ENCODE data around the gene HECTD2.
A peak's percentile ranks its signal among the peaks of the same experiment; 100 is the strongest.
"Not testable (repeated sequence)": the region's sequence is repeated elsewhere in the genome, so short reads cannot be mapped to it uniquely, and the experiment has no call there.

The HECTD2 gene

DNA sequence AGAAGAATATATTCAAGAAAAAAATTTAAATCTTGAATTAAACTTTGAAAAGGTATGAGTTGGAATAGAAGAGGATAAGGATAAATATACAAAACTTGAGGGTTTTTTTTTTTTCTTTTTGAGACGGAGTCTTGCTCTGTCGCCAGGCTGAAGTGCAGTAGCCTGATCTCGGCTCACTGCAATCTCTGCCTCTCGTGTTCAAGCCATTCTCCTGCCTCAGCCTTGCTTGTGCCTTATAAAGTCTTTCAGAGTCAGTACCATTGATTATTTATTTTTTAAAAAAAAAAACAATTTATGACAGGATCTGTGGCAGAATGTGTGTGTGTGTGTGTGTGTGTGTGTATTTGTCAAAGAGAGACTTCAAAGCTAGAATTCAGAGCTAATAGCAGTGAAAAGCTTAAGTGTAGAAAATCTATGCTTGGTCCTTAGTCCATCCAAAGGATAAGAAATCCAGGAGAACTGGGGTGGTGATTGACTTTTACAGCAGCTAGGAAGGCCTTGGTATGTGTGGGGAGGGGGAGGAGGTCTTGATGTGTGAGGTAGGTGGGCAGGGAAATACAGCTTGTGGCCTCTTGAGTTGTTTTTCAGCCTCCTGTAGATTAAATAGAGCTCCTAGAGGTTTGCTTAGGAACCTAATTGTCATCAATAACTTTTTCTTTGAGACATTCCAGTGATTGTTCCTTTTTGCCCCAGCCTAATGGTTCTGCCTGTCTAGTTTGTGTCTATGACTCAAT lies 2.4 kb downstream of the HECTD2 start:
- no peak for DNase-seq

DNA sequence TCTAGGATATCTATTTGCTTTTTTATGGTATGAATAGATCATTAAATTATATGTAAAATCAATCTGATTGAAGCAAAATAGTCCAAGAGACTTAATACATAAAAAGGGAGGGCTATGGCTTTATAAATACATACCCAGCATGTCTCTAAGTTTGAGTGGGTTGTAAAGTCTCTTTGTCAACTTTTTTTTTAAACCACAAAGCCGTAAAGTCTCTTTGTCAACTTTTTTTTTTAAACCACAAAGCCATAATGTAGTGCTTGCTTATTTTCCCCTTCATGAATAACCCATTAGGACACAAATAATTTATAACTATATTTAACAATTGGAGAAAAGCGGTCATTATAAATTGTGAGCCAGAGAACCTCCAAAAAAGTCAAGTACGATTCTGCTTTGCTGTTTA lies 5.7 kb downstream of the HECTD2 start:
- peak; percentile 33 for DNase-seq

DNA sequence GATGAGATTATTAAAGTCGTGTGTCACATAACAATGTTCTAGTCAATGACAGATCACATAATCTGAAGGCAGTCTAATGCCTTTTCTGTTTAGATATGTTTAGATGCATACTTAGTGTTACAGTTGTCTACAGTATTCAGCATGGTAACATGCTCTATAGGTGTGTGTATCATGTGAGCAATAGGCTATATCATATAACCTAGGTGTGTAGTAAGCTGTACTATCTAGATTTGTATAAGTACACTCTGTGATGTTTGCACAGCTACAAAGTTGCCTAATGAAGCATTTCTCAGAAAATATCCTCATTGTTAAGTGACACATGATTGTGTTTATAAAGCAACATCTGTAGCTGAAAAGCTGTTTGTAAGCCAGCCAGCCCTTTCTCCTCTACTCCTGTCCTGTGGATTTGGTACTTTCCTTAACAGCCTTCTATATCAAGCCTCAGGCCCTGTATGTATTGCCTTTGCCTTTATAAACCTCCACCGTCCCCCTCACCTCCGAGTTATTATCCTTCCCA lies 6.3 kb downstream of the HECTD2 start:
- DNase-seq, result peak; percentile 0

DNA sequence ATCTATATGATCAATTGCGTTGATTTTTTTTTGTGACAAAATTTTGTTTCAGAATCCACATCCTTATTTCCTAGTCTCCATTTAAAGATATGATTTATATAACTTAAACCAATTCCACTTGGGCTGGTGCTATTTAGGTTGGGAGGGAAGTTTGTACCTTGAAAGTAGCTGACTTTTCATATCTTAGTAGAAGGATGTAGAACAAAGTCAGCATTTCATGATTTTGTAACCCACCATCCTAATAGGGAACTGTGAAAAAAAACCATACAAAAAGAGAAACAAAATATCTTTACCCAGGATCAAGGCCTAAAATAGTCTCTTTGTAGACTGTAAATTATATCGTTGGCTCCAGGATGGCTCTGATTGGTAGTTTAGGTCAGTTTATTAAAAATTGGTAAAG lies 8.3 kb downstream of the HECTD2 start:
- no peak for DNase-seq

DNA sequence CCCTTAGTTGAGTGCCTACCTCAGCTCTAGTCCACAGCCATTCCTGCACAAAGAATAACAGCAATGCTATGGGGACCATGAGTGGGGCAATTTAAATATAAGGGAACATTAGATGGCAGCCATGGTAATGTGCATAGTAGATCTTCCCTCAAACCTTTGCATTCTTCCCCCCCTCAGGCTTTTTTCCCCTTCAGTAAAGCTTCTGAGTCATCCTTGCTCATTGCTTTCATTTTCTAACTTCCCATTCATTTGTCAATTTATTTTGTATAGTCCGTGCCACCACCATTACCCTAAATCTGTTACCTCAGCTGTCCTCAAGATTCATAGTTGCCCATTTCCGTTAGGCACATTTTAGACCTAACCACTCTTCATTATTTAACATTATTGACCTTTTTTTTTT lies 10.7 kb downstream of the HECTD2 start:
- DNase-seq, result no peak

DNA sequence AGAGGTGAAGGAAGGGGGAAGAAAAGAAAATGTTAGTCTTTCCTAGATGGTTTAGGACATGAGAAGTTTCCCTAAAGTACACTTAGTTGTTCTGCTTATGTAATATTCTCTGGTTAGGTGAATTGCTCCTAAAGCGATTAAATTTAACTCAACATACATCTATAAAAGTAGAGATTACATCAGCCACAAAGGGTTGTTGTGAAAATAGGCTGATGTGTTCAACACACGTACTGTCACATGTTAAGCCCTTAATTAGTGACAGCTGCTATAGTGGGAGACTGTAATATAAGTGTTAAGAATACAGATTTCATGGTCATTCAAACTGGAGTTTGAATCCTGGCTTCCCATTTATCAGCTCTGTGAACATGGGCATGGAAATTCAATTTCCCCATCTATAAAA lies 12.8 kb downstream of the HECTD2 start:
- DNase-seq, result no peak

DNA sequence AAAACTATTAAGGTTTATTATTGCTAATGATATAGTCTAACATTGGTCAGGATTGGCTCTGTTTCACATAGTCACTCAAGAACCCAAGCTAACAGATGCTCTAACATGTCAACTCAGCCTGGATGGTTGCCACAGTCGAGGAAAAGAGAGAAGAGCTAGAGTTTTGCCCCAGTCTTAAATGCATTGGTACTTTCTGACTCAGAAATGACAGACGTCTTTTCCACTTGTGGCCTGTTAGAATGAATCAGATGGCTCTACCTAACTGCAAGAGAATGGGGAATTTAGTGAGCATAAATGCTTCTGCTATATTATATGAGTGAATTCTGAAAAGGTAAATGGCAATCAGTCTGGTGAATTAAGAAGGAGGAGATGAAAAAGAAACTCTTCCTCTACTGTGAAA lies 13.9 kb downstream of the HECTD2 start:
- DNase-seq, result no peak

DNA sequence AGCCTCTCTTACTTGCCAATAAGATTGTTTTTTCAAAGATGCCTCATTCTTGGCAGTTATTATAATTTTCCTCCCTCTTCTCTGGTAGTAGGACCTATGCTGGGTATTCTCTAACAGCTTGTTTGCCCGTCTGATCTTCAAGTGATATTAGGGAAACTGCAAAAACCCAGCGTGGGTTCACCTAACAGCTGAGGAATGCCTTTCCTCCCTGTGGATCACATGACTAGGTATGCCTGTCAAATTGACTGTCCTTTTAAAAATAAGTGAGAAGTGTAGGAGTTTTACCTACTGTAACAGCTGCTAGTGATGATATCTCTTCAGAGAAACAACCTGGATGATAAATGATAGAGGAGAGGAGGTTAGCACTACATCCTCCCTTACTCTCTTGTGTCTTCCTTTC lies 22.0 kb downstream of the HECTD2 start:
- no peak for DNase-seq

DNA sequence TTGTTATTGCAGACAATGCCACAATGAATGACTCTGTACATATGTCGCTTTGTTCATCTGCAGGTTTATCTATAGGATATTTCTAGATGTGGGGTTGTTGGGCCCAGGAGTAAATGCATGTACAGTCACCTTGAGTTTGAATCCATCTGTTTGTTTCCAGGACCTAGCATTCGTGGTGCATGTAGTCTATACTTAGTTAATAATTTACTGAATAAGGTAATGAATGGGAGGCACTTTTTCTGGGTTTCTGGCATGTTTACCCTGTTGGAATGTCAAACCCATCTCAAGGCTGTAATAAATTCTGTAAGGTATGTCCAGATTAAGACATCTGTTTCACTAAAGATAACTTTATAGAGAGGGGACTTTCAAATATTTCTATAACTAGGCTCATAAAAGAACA lies 23.5 kb downstream of the HECTD2 start:
- DNase-seq, result no peak

DNA sequence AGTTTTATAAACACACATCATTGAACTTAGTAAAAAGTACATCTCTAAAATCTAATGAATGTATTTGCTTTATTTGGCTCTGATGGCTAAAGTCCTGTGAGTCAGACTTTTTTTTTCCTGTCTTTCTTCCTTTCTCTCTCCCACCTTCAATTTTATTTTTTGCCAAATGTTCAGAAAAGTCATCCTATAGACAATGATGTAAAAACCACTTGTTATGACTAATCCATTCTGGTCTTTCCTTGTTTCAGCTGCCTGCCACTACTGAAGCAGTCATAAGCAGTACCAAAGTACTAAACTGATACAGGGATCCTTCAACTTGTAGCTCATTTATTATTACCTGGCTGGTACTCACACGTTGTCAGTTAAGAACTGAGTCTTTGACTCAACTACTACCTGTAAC lies 23.9 kb downstream of the HECTD2 start:
- DNase-seq, result no peak

DNA sequence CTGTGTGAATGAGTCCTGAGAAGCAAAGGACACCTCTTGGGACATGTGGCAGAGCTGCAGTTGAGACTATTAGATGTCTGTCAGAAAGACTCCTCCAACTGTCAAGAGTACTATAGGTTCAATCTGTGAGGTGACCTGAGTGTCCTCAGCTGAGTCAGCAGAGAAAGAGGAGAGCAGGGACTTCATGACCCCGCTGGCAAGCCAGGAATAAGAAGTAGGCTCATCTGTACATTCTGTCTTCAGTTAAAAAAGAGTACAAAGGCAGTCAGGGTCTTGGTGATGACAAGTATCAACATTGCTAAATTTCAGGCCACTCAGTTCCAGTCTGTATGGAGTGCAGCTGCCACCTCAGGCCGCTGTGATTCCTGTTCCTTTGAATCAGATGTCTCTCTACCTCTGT lies 25.1 kb downstream of the HECTD2 start:
- DNase-seq, result no peak

DNA sequence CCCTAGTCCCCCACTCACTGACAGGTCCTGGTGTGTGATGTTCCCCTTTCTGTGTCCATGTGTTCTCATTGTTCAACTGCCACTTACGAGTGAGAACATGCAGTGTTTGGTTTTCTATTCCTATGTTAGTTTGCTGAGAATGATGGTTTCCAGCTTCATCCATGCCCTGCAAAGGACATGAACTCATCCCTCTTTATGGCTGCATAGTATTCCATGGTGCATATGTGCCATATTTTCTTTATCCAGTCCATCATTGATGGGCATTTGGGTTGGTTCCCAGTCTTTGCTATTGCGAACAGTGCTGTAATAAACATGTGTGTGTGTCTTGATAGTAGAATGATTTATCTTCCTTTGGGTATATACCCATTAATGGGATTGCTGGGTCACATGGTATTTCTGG lies 28.1 kb downstream of the HECTD2 start:
- not testable (repeated sequence) for DNase-seq

DNA sequence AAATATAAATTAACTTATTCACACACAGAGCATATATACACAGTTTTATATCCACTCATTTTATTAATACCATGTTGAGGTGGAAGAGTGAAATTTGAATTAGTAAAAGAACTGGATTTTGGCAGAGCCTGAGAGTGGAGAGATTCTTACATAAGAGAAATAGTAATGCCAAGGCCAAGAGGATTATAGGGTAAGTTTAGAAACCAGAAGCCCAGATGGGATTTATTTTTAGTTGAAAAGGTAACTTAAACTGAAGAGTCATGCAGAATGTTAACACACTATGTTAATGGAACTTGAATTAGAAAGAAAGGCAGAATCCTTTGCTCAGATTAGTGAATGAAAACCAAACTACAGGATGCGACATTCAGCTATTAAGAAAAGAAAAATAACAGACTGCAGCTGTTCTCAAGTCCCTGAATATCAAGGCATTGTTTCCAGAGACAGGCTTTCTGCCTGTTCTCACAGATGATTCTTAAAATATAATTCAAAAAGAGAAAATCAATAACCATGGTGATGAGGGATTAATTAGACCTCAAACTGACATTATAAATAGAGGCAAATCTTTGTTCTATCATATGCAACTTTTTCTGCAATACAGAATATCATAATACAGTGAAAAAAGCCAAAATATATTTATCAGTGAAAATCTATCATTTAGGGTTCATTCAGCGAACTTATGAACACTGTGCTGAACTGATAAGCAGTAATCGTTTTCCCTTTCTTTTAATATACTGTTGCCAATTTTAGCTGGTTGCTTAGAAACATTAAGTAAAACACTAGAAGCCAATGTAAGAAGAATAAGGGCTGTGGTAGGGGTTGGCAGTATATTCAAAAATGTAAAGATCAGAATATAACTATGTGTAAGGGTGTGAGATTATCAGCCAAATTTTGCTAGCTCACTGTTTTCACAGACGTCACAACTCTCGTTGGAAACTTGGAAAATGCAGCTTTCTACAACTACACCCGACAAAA lies 34.4 kb downstream of the HECTD2 start:
- DNase-seq, result no peak

DNA sequence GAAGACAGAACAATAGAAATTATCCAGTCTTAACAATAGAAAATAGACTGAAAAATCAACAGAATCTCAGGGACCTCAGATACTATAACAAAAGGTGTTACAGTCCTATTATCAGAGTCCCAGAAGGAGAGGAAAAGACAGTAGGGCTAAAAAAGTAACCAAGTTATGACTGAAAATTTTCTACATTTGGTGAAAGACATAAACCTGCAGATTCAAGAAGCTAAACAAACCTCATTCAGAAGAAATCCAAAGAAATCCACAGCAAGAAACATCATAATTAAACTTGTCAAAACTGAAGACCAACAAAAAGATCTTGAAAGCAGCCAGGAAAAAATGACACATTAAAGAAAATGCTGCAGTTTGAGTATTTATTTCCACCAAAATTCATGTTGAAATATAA lies 41.9 kb downstream of the HECTD2 start:
- no peak for DNase-seq

DNA sequence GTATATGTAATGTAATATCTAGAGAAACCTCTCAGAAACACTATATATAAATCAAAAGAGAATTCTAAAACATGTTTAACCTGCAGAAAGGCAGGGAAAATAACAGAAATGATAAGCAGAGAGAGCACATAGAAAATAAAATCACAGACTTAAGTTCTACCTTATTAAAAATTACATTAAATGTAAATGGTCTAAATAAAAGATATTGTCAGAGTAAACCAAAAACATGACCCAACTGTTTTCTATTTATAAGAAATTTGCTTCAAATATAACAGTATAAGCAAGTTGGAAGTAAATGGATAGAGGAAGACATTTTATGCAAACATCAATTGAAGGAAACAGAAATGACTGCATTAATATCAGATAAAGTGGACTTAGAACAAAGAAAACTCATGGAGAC lies 43.4 kb downstream of the HECTD2 start:
- no peak for DNase-seq

DNA sequence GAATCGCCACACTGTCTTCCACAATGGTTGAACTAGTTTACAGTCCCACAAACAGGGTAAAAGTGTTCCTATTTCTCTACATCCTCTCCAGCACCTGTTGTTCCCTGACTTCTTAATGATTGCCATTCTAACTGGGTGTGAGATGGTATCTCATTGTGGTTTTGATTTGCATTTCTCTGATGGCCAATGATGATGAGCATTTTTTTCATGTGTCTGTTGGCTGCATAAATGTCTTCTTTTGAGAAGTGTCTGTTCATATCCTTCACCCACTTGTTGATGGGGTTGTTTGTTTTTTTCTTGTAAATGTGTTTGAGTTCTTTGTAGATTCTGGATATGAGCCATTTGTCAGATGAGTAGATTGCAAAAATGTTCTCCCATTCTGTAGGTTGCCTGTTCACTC lies 45.0 kb downstream of the HECTD2 start:
- not testable (repeated sequence) for DNase-seq

DNA sequence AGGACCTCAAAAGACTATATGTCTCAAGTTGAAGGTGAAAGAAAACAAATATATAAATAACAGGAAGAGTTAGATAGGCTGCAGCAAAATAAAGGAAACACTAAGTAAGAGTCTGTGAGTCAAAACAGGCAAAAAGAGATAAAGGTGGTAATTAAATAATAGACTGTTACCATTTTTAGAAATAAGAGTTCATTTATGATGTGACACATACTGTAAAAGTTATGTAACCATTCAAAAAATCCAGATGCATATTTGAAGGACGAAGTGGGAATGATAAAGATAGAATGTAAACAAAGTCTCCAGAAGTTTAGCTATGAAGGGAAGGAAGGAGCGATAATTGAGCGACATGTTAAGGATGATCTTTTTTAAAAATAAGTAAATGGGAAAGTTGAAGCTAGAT lies 50.5 kb downstream of the HECTD2 start:
- DNase-seq, result no peak

DNA sequence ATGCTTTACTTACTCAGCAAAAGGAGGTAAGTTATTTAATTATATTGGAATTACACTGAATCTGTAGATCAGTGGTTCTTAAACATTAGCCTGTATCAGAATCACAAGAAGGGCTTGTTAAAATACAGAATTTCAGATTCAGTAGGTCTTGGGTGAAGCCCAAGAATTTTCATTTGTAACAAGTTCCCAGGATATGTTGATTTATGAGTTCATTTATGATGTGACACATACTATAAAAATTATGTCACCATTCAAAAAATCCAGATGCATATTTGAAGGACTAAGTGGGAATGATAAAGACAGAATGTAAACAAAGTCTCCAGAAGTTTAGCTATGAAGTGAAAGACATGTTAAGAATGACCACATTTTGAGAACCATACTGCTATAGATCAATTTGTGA lies 52.3 kb downstream of the HECTD2 start:
- no peak for DNase-seq

DNA sequence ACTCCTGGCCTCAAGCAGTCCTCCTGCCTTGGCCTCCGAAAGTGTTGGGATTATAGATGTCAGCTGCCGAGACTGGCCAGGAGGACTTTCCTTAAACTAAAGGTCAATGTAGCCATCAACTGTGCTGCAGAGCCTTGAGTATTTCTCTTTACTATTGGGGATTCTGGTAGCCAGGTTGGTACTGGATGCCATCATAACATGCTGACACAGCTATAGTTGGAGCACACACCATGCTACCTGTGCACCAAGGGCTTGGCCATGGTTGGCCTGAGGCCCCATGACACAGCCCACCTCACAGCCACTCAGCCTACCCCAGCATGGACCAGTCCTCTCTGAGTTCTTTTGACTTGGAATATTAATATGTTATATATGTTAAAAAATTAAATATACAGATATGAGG lies 54.4 kb downstream of the HECTD2 start:
- no peak for DNase-seq

DNA sequence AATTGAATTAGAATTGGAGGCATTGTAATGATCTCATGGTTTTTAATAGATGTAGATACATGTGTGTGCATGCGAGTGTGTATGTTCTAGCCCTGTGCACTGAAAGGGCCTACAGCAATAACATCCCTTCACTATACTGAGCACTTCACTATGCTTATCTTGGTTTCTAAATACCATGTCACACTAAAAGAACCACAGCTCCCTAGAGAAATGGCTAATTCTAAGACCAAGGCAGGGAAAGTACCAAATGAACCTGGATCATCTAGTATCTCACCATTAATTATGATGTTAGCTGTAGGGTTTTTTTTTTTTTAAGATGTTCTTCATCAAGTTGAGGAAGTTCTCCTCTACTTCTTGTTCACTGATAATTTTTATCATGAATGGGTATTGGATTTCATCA lies 55.1 kb downstream of the HECTD2 start:
- no peak for DNase-seq

DNA sequence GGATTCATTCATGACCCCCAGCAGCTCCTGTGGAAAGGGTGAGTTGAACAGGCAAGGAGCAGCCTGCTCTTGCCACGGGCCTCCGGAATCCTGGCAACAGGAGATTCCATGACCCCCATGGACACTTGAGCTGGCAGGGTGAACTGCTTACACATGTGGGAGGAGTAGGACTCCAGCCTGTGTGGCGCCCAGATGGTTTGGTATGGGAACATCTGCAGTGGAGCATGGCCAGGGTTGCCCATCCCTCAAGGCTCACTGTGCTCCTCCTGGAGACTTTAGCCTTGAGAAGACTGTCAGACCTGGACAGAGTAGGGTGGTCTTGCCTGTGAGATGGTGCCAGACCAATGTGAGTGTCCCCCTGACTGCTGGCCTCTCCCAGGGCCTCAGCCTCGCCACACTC lies 57.0 kb downstream of the HECTD2 start:
- no peak for DNase-seq

DNA sequence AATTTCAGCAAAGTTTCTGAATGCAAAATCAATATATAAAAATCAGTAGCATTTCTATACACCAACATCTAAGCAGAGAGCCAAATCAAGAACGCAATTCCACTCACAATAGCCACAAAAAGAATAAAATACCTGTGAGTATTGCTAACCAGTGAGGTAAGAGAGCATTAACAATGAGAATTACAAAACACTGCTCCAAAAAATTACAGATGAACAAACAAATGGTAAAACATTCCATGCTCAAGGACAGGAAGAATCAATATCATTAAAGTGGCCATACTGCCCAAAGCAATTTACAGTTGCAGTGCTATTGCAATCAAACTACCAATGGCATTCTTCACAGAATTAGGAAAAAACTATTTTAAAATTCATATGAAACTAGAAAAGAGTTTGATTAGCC lies 61.5 kb downstream of the HECTD2 start:
- no peak for DNase-seq

DNA sequence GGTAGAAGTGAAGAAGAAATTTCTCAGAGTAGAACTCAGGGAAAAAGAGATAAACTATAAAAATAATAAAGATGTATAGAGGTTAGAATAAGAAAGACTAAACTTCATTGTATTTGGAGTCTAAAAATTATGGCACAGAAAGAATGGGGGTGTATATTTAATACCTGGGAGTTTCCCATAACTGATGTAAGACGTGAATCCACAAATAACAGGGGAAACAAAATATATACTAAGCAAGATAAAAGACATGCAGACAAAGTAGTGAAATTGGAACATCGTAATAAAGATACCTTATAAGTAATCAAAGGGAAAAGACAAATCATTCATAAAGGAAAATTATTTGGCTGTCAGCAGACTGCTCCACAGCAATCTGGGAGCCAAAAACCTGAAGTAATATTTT lies 62.8 kb downstream of the HECTD2 start:
- DNase-seq, result no peak

DNA sequence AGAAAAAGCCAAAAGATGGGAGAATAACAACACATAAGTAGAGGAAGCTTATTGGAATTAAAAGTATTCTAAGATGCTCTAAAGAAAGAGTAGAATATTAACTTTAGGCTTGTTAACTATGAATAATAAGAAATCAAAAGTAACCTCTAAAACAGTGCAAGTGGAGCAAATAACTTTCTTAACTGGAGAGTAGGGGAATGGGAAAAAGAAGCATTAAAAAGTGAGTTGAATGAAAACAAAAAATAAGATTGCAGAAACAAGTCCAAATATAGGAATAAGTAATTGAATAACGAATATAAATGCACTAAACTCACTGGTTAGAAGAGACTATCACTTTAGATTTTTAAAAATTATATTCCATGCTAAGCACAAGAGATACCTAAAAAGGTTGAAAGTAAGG lies 63.9 kb downstream of the HECTD2 start:
- DNase-seq, result no peak

Data from DMS79 (cell line).